GM23248 (cell line): Measurements from ENCODE around the gene S100A7A. TPM values are rescaled to one million over a fixed set of nuclear protein-coding genes. Genes with fewer than 3 reads are reported as not detected.

Experiments
- DNase-seq: peaks from one replicate; pipeline ENCODE4 v3.0.0-alpha.2; 2015
- H2AFZ ChIP-seq: fragments of 200-600 bp; sonication (generic); 2 replicates; pipeline ENCODE4 v1.6.1; 2016; ENCODE audit warnings: antibody characterized with exemption
- H3F3A ChIP-seq: fragments of 200-600 bp; sonication (generic); 2 replicates; pipeline ENCODE4 v1.6.1; 2016; ENCODE audit warnings: mild to moderate bottlenecking, antibody characterized with exemption, mixed run types; ENCODE audit not compliant: insufficient read depth
- H3K27ac ChIP-seq: fragments of 200-600 bp; sonication (generic); 2 replicates; pipeline ENCODE4 v1.5.1; 2016; ENCODE audit warnings: mild to moderate bottlenecking
- H3K27me3 ChIP-seq: fragments of 200-600 bp; sonication (generic); replicated peaks from 2 replicates; pipeline ENCODE4 v1.6.1; 2016; ENCODE audit warnings: mild to moderate bottlenecking; ENCODE audit not compliant: insufficient read depth
- H3K36me3 ChIP-seq: fragments of 200-600 bp; sonication (generic); 2 replicates; pipeline ENCODE4 v1.6.1; 2016; ENCODE audit warnings: low read depth, mild to moderate bottlenecking
- H3K4me1 ChIP-seq: fragments of 200-600 bp; sonication (generic); 2 replicates; pipeline ENCODE4 v1.6.1; 2016; ENCODE audit warnings: mild to moderate bottlenecking; ENCODE audit not compliant: insufficient read depth
- H3K4me2 ChIP-seq: fragments of 200-600 bp; sonication (generic); one replicate; pipeline ENCODE4 v1.6.1; 2016; ENCODE audit warnings: mild to moderate bottlenecking; ENCODE audit not compliant: unreplicated experiment
- H3K4me3 ChIP-seq: fragments of 200-600 bp; sonication (generic); 2 replicates; pipeline ENCODE4 v1.5.1; 2016; ENCODE audit warnings: mild to moderate bottlenecking
- H3K79me2 ChIP-seq: fragments of 200-600 bp; sonication (generic); 2 replicates; pipeline ENCODE4 v1.6.1; 2016; ENCODE audit warnings: mild to moderate bottlenecking; ENCODE audit not compliant: insufficient read depth
- H3K9ac ChIP-seq: fragments of 200-600 bp; sonication (generic); 2 replicates; pipeline ENCODE4 v1.6.1; 2016; ENCODE audit warnings: mild to moderate bottlenecking
- H3K9me2 ChIP-seq: fragments of 200-600 bp; sonication (generic); 2 replicates; pipeline ENCODE4 v1.6.1; 2016; ENCODE audit warnings: mixed run types, mild to moderate bottlenecking, moderate library complexity; ENCODE audit not compliant: insufficient read depth
- H3K9me3 ChIP-seq: fragments of 200-600 bp; sonication (generic); one replicate; pipeline ENCODE4 v1.6.1; 2017; ENCODE audit warnings: low read depth
- H4K20me1 ChIP-seq: fragments of 200-600 bp; sonication (generic); 2 replicates; pipeline ENCODE4 v1.6.0; 2016; ENCODE audit not compliant: insufficient read depth
- EZH2 ChIP-seq: fragments of 200-600 bp; sonication (generic); IDR thresholded peaks from 2 replicates; pipeline ENCODE4 v1.6.1; 2018; ENCODE audit warnings: antibody characterized with exemption, mild to moderate bottlenecking; ENCODE audit not compliant: insufficient read depth, poor library complexity, severe bottlenecking
- EZH2phosphoT487 ChIP-seq: fragments of 200-600 bp; sonication (generic); IDR thresholded peaks from 2 replicates; pipeline ENCODE4 v1.6.1; 2018; ENCODE audit warnings: antibody characterized with exemption, moderate library complexity, mild to moderate bottlenecking, low read depth; ENCODE audit not compliant: insufficient read depth
- WGBS, 2 experiments: methylation state at CpG; one replicate each; pipeline ENCODE4 v1.1.6; 2015 to 2017; ENCODE audit warnings: low lambda C conversion rate in 2 of 2, low coverage in 1 of 2; ENCODE audit errors: missing lambda C conversion rate in 2 of 2; 5-methylcytosine and 5-hydroxymethylcytosine counted together
- in situ Hi-C: fragments of 300-500 bp; cut with MboI; formaldehyde crosslinking; loops from 2 replicates; pipeline ENCODE4 v1.15.0; 2020
- polyA plus RNA-seq: library from polyadenylated mRNA; unstranded; fragments of >200 nt; fragmentation: Nextera tagmentation; extraction: Ambion mirVana; gene quantifications from 2 replicates; pipeline ENCODE4 v1.2.1, GENCODE V29; 2016
- total RNA-seq: library from RNA; depleted of rRNA; stranded (reverse); fragments of >200 nt; shearing (Covaris generic); gene quantifications from 2 replicates; pipeline ENCODE4 v1.2.3, GENCODE V29; 2014; rRNA removed

Gene S100A7A
- total RNA-seq: not detected in 2 replicates
- polyA plus RNA-seq: not detected in 2 replicates

DNA sequence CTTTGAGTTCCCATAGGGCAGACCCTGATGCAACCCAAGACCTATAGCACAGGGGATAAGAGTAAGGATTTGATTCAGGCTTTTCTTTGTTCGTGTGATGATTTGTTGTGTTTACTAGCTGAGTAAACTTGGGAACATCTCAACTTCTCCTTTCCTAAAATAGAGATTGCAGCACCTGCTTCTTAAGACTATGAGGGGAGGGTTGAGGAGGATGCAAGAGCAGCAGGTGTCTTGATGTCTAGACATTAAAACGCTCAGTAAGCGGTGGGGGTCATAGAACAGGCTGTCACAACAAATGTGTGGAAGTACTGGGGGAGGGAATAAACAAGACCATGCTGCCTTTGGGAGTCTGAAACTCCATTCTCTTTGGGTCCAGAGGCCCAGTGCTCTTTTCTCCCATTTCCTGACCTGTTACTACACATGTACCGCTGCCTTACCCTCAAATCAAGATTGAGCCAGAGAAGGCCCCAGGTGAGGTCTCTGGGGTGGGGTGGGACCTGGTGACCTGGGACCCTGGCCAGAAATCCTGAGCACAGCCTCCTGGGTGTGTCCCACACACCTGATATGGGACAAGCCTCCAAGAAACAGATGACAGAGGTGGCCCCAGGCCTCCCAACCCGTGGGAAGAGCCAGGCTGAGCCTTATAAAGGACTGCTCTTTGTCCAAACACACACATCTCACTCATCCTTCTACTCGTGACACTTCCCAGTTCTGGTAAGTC, at the start of gene S100A7A:
S100A7A (plus strand) TSS at position 671 of the 721 bp plus-strand sequence. CDS start 1,563 bp downstream, outside the sequence.
- H2AFZ ChIP-seq: no peak within 1 kb of the TSS
- H3K27ac ChIP-seq: no peak within 1 kb of the TSS
- DNase-seq: no peak
- in situ Hi-C loops: no loop called here
- H3K4me2 ChIP-seq: no peak within 1 kb of the TSS
- no peaks in the 10 kb centered on the region for H3F3A ChIP-seq
- H3K9me2 ChIP-seq: no peaks in the 10 kb centered on the region
- no peaks in the 10 kb centered on the region for H3K27me3 ChIP-seq
- no peak within 1 kb of the TSS for H3K9ac ChIP-seq
- WGBS, 2 experiments: 23 to 34% methylated on average over 6 of the region's 6 CpGs
- H3K9me3 ChIP-seq: no peaks in the 10 kb centered on the region
- H3K79me2 ChIP-seq: no peaks in the 10 kb centered on the region
- TF ChIP-seq EZH2: no peak
- no peak for TF ChIP-seq EZH2phosphoT487
- H3K4me1 ChIP-seq: no peaks in the 10 kb centered on the region
- no peak within 1 kb of the TSS for H3K4me3 ChIP-seq
- no peaks in the 10 kb centered on the region for H4K20me1 ChIP-seq
- H3K36me3 ChIP-seq: no peaks in the 10 kb centered on the region

DNA sequence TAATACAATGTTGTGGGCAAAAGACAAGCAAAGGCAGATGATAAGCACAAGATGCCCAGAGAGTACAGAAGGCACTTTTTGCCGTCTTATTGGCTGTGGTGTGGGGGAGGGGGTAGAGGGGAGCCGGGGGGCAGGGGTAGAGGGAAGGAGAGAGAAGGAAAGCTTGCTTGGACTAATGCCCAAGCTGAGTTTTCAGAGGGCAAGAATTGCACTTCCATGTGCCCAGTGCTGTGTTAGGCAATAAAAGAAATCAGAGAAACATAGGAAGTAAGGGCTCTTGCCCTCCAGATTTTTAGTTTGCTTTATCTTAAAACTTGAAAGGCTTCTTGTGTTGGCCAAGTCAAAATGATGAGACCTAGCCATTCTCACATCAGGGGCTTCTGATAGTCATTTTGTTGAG, 49.2 kb upstream of the S100A7A start:
- Histone ChIP-seq H3K4me2 (no peak overlapping the region), H3K4me1 (no peaks in the 10 kb centered on the region), H3K9ac (no peak overlapping the region), H3K9me2 (no peaks in the 10 kb centered on the region), H3K9me3 (no peaks in the 10 kb centered on the region), H3K27ac (no peak overlapping the region), H3K4me3 (no peak overlapping the region), H3F3A (no peaks in the 10 kb centered on the region), H3K36me3 (no peaks in the 10 kb centered on the region), H2AFZ (no peak overlapping the region), H3K79me2 (no peaks in the 10 kb centered on the region), H3K27me3 (peaks cover 29% of the 10 kb centered on the region), H4K20me1 (no peaks in the 10 kb centered on the region)
- WGBS, 2 experiments: 27 to 33% methylated on average over 2 of the region's 2 CpGs
- DNase-seq: no peak
- no peak for TF ChIP-seq EZH2
- in situ Hi-C loops: loop anchor here (10.0 to 25.0 kb wide), 2 partner anchors 118 to 370 kb away; partner anchors contain the start of gene INTS3

GRCh38 chr1:153368495-153368894, 47.8 kb upstream of the S100A7A start:
- peaks cover 22% of the 10 kb centered on the region for H3K27me3 ChIP-seq
- DNase-seq: no peak
- H3K4me3 ChIP-seq: no peak overlapping the region
- in situ Hi-C loops: loop anchor here (10.0 to 25.0 kb wide), 2 partner anchors 116 to 369 kb away; partner anchors contain the start of gene INTS3
- H3K4me2 ChIP-seq: no peak overlapping the region
- H3K9me2 ChIP-seq: no peaks in the 10 kb centered on the region
- no peaks in the 10 kb centered on the region for H4K20me1 ChIP-seq
- 27 to 32% methylated on average over 2 of the region's 2 CpGs for WGBS, 2 experiments
- no peaks in the 10 kb centered on the region for H3K36me3 ChIP-seq
- no peak overlapping the region for H3K27ac ChIP-seq
- H3K4me1 ChIP-seq: no peaks in the 10 kb centered on the region
- no peak for TF ChIP-seq EZH2
- no peak overlapping the region for H3K9ac ChIP-seq
- no peak overlapping the region for H2AFZ ChIP-seq
- H3F3A ChIP-seq: no peaks in the 10 kb centered on the region
- no peaks in the 10 kb centered on the region for H3K9me3 ChIP-seq
- no peaks in the 10 kb centered on the region for H3K79me2 ChIP-seq

GRCh38 chr1:153370146-153370545, 46.2 kb upstream of the S100A7A start:
- H3K79me2 ChIP-seq: no peaks in the 10 kb centered on the region
- 38 to 48% methylated on average over 3 of the region's 3 CpGs for WGBS, 2 experiments
- no peak overlapping the region for H3K4me3 ChIP-seq
- no peaks in the 10 kb centered on the region for H3K9me3 ChIP-seq
- H3K9me2 ChIP-seq: no peaks in the 10 kb centered on the region
- H3K27me3 ChIP-seq: peaks cover 27% of the 10 kb centered on the region
- H2AFZ ChIP-seq: no peak overlapping the region
- no peak overlapping the region for H3K4me2 ChIP-seq
- no peak for TF ChIP-seq EZH2
- no peak for TF ChIP-seq EZH2phosphoT487
- no peak overlapping the region for H3K27ac ChIP-seq
- no peaks in the 10 kb centered on the region for H3F3A ChIP-seq
- in situ Hi-C loops: loop anchor here (25.0 kb wide), 1 partner anchor 367 kb away; the partner anchor contains the start of gene INTS3
- no peak for DNase-seq
- H3K4me1 ChIP-seq: peaks cover 1% of the 10 kb centered on the region
- H3K36me3 ChIP-seq: no peaks in the 10 kb centered on the region
- no peaks in the 10 kb centered on the region for H4K20me1 ChIP-seq
- H3K9ac ChIP-seq: no peak overlapping the region
